Trophoblast cell (in vitro differentiated cells and primary cell): Measurements from ENCODE around the gene CAV2.

Experiments
- DNase-seq, 2 donors: peaks; one replicate each; pipeline ENCODE4 v3.0.0-alpha.2; 2016
- H2AFZ ChIP-seq: 2 replicates; pipeline ENCODE4 v1.6.1; 2013; ENCODE audit warnings: low read length, moderate library complexity, mild to moderate bottlenecking; ENCODE audit not compliant: insufficient read depth, poor library complexity
- H2AK5ac ChIP-seq: 2 replicates; pipeline ENCODE4 v1.6.1; 2013; ENCODE audit warnings: mild to moderate bottlenecking, low read length
- H2BK120ac ChIP-seq: 2 replicates; pipeline ENCODE4 v1.6.1; 2013; ENCODE audit warnings: low read length, mild to moderate bottlenecking, moderate library complexity; ENCODE audit not compliant: insufficient read depth, poor library complexity
- H2BK12ac ChIP-seq: 2 replicates; pipeline ENCODE4 v1.6.1; 2013; ENCODE audit warnings: mild to moderate bottlenecking, low read length, moderate library complexity
- H2BK5ac ChIP-seq: 2 replicates; pipeline ENCODE4 v1.6.1; 2013; ENCODE audit warnings: low read length, low read depth, moderate library complexity, mild to moderate bottlenecking; ENCODE audit not compliant: poor library complexity
- H3K14ac ChIP-seq: 2 replicates; pipeline ENCODE4 v1.6.1; 2013; ENCODE audit warnings: mild to moderate bottlenecking, low read length
- H3K18ac ChIP-seq: 2 replicates; pipeline ENCODE4 v1.6.1; 2013; ENCODE audit warnings: mild to moderate bottlenecking, low read length
- H3K23ac ChIP-seq: 2 replicates; pipeline ENCODE4 v1.6.1; 2013; ENCODE audit warnings: low read length
- H3K27ac ChIP-seq: 2 replicates; pipeline ENCODE4 v1.5.1; 2013; ENCODE audit warnings: low read depth, mild to moderate bottlenecking, inconsistent platforms, low read length, moderate library complexity
- H3K27me3 ChIP-seq: 2 replicates; pipeline ENCODE4 v1.6.1; 2013; ENCODE audit warnings: inconsistent platforms, mild to moderate bottlenecking, low read length, moderate library complexity; ENCODE audit not compliant: insufficient read depth
- H3K36me3 ChIP-seq, 2 experiments: 1 replicate in 1 of 2; 2 replicates in 1 of 2; pipeline ENCODE4 v1.6.1; 2013; ENCODE audit warnings: low read length in 2 of 2, mild to moderate bottlenecking in 2 of 2, moderate library complexity in 1 of 2; ENCODE audit not compliant: insufficient read depth in 2 of 2, control insufficient read depth in 1 of 2
- H3K4ac ChIP-seq: 2 replicates; pipeline ENCODE4 v1.6.1; 2013; ENCODE audit warnings: low read depth, mild to moderate bottlenecking, low read length, moderate library complexity
- H3K4me1 ChIP-seq, 2 experiments: 1 replicate in 1 of 2; 2 replicates in 1 of 2; pipeline ENCODE4 v1.6.1; 2013; ENCODE audit warnings: low read length in 2 of 2, mild to moderate bottlenecking in 2 of 2, moderate library complexity in 1 of 2; ENCODE audit not compliant: insufficient read depth in 2 of 2, control insufficient read depth in 1 of 2
- H3K4me2 ChIP-seq: 2 replicates; pipeline ENCODE4 v1.6.1; 2013; ENCODE audit warnings: inconsistent platforms, mild to moderate bottlenecking, low read length, moderate library complexity
- H3K4me3 ChIP-seq: 2 replicates; pipeline ENCODE4 v1.5.1; 2013; ENCODE audit warnings: mild to moderate bottlenecking, low read depth, low read length, inconsistent platforms
- H3K79me1 ChIP-seq: one replicate; pipeline ENCODE4 v1.6.1; 2013; ENCODE audit warnings: low read length
- H3K79me2 ChIP-seq: 2 replicates; pipeline ENCODE4 v1.6.1; 2013; ENCODE audit warnings: low read length, mild to moderate bottlenecking; ENCODE audit not compliant: control insufficient read depth, insufficient read depth, poor library complexity
- H3K9ac ChIP-seq: 2 replicates; pipeline ENCODE4 v1.6.1; 2013; ENCODE audit warnings: mild to moderate bottlenecking, low read length
- H3K9me3 ChIP-seq: 2 replicates; pipeline ENCODE4 v1.6.1; 2013; ENCODE audit warnings: low read depth, mild to moderate bottlenecking, control low read depth, inconsistent platforms, low read length; ENCODE audit not compliant: insufficient read depth
- H4K12ac ChIP-seq: 2 replicates; pipeline ENCODE4 v1.6.1; 2013; ENCODE audit warnings: low read depth, mild to moderate bottlenecking, low read length, moderate library complexity
- H4K8ac ChIP-seq: 2 replicates; pipeline ENCODE4 v1.6.1; 2013; ENCODE audit warnings: low read depth, mild to moderate bottlenecking, low read length, moderate library complexity
- H4K91ac ChIP-seq: one replicate; pipeline ENCODE4 v1.6.1; 2013; ENCODE audit warnings: low read depth, mild to moderate bottlenecking, low read length, moderate library complexity
- WGBS: extraction: QIAGEN DNeasy Blood & Tissue Kit; methylation state at CpG from one replicate; pipeline ENCODE4 v1.1.7; 2013; ENCODE audit warnings: missing lambda C conversion rate; ENCODE audit not compliant: insufficient read length, insufficient coverage; ENCODE audit errors: extremely low coverage; 5-methylcytosine and 5-hydroxymethylcytosine counted together

Gene CAV2

GRCh38 chr7:116495736-116496135 lies 3.8 kb upstream of the CAV2 start:
- Histone ChIP-seq H4K8ac (no peak overlapping the region), H3K27ac (no peak overlapping the region), H2BK120ac (no peak overlapping the region), H3K18ac (no peak overlapping the region), H3K79me1 (peaks cover 5% of the 10 kb centered on the region), H3K4ac (no peak overlapping the region), H3K9me3 (no peaks in the 10 kb centered on the region), H2AFZ (no peak overlapping the region), H3K4me2 (no peak overlapping the region), H3K36me3 (no peaks in the 10 kb centered on the region), H2BK5ac (no peak overlapping the region), H4K91ac (no peak overlapping the region), H3K4me3 (no peak overlapping the region), H3K23ac (no peak overlapping the region), H3K14ac (no peak overlapping the region), H3K27me3 (no peaks in the 10 kb centered on the region), H4K12ac (no peak overlapping the region), H3K79me2 (no peaks in the 10 kb centered on the region), H2AK5ac (no peak overlapping the region), H2BK12ac (no peak overlapping the region), H3K9ac (no peak overlapping the region), H3K4me1 (peaks cover 0 to 4% of the 10 kb centered on the region in 2 experiments)
- no peak for DNase-seq
- WGBS = no CpG with 5 or more reads among the region's 1 CpG

GRCh38 chr7:116496653-116497052 lies 2.9 kb upstream of the CAV2 start:
- Histone ChIP-seq H2AK5ac (no peak overlapping the region), H3K27me3 (no peaks in the 10 kb centered on the region), H4K8ac (no peak overlapping the region), H3K4me2 (no peak overlapping the region), H3K9me3 (no peaks in the 10 kb centered on the region), H3K9ac (no peak overlapping the region), H2BK12ac (no peak overlapping the region), H2BK120ac (no peak overlapping the region), H3K23ac (no peak overlapping the region), H3K4me3 (no peak overlapping the region), H2AFZ (no peak overlapping the region), H3K27ac (no peak overlapping the region), H2BK5ac (no peak overlapping the region), H3K36me3 (no peaks in the 10 kb centered on the region), H4K91ac (no peak overlapping the region), H3K18ac (no peak overlapping the region), H3K79me2 (no peaks in the 10 kb centered on the region), H3K4ac (no peak overlapping the region), H3K79me1 (peaks cover 5% of the 10 kb centered on the region), H4K12ac (no peak overlapping the region), H3K14ac (no peak overlapping the region), H3K4me1 (peaks cover 0 to 5% of the 10 kb centered on the region in 2 experiments)
- no peak for DNase-seq
- WGBS = no CpG with 5 or more reads among the region's 6 CpGs

GRCh38 chr7:116497708-116498107 lies 1.8 kb upstream of the CAV2 start:
- no peak overlapping the region for H3K14ac ChIP-seq
- no CpG with 5 or more reads among the region's 1 CpG for WGBS
- no peak overlapping the region for H3K23ac ChIP-seq
- no peak overlapping the region for H2AK5ac ChIP-seq
- H3K18ac ChIP-seq = no peak overlapping the region
- no peak overlapping the region for H3K4me3 ChIP-seq
- H3K4ac ChIP-seq = no peak overlapping the region
- no peak overlapping the region for H2BK5ac ChIP-seq
- H4K91ac ChIP-seq = no peak overlapping the region
- H3K79me1 ChIP-seq = peaks cover 5% of the 10 kb centered on the region
- no peak overlapping the region for H3K27ac ChIP-seq
- H2BK120ac ChIP-seq = no peak overlapping the region
- H3K4me2 ChIP-seq = no peak overlapping the region
- DNase-seq = peak in 1 of 2 donors; percentile 21
- H3K9me3 ChIP-seq = no peaks in the 10 kb centered on the region
- peaks cover 0 to 5% of the 10 kb centered on the region in 2 experiments for H3K4me1 ChIP-seq
- H3K79me2 ChIP-seq = no peaks in the 10 kb centered on the region
- H2AFZ ChIP-seq = no peak overlapping the region
- H3K9ac ChIP-seq = no peak overlapping the region
- H4K8ac ChIP-seq = no peak overlapping the region
- H3K27me3 ChIP-seq = no peaks in the 10 kb centered on the region
- H3K36me3 ChIP-seq = no peaks in the 10 kb centered on the region
- no peak overlapping the region for H2BK12ac ChIP-seq
- H4K12ac ChIP-seq = no peak overlapping the region

- H3K27me3 ChIP-seq = no peaks in the 10 kb centered on the region
- no peak overlapping the region for H2BK5ac ChIP-seq
- H2BK12ac ChIP-seq = no peak overlapping the region
- peak; percentile 30 to 62 for DNase-seq
- peak overlapping the region; percentile 80 for H3K4me2 ChIP-seq
- peak overlapping the region; percentile 38 for H4K91ac ChIP-seq
- no peak overlapping the region for H3K27ac ChIP-seq
- no peak overlapping the region for H2AK5ac ChIP-seq
- peak overlapping the region; percentile 6 for H3K9ac ChIP-seq
- peak overlapping the region; percentile 58 for H2AFZ ChIP-seq
- H3K14ac ChIP-seq = peak overlapping the region; percentile 33
- H3K4me3 ChIP-seq = peak overlapping the region; percentile 84
- H3K79me1 ChIP-seq = peaks cover 5% of the 10 kb centered on the region
- H3K18ac ChIP-seq = peak overlapping the region; percentile 12
- no peaks in the 10 kb centered on the region for H3K9me3 ChIP-seq
- WGBS = no CpG with 5 or more reads among the region's 36 CpGs
- no peaks in the 10 kb centered on the region for H3K79me2 ChIP-seq
- H2BK120ac ChIP-seq = peak overlapping the region; percentile 43
- no peaks in the 10 kb centered on the region for H3K36me3 ChIP-seq
- H4K8ac ChIP-seq = peak overlapping the region; percentile 51
- H3K4ac ChIP-seq = no peak overlapping the region
- H3K4me1 ChIP-seq = peaks cover 0 to 5% of the 10 kb centered on the region in 2 experiments
- no peak overlapping the region for H4K12ac ChIP-seq
- no peak overlapping the region for H3K23ac ChIP-seq
Observed at GRCh38 chr7:116500078-116500853, 728 bp downstream of the CAV2 start.
